ENCODE results near the gene LMAN1L. TPM values are rescaled to one million over a fixed set of nuclear protein-coding genes. Genes with fewer than 3 reads are reported as not detected.
A peak's percentile ranks its signal among the peaks of the same experiment; 100 is the strongest.

Gene LMAN1L
- total RNA-seq, 2 donors from 2014 or later = not detected

GRCh38 chr15:74799255-74799855, 13.3 kb upstream of the LMAN1L start:
- no peak overlapping the region for H3K4me3 ChIP-seq
- peaks cover 25% of the 10 kb centered on the region for H3K36me3 ChIP-seq
- no peak for TF ChIP-seq CTCF (IDR thresholded peaks at IDR 0.05)
- peaks cover 5% of the 10 kb centered on the region for H3K4me1 ChIP-seq
- DNase-seq = peak; percentile 28
- H3K9me3 ChIP-seq = no peaks in the 10 kb centered on the region
- H3K27ac ChIP-seq = peak overlapping the region; percentile 56
- H3K27me3 ChIP-seq = no peaks in the 10 kb centered on the region
- H3K9ac ChIP-seq (ENCODE audit: low read depth in 2 of 2, low read length in 2 of 2) = peak overlapping the region in 1 of 2 donors; percentile 43
- intact Hi-C loops (cut with DNase I) = no loop called here

GRCh38 chr15:74799856-74800558, 12.6 kb upstream of the LMAN1L start:
- peak; percentile 98 for TF ChIP-seq CTCF (IDR thresholded peaks at IDR 0.05)
- no peaks in the 10 kb centered on the region for H3K9me3 ChIP-seq
- peak overlapping the region; percentile 56 for H3K27ac ChIP-seq
- H3K9ac ChIP-seq (ENCODE audit: low read depth in 2 of 2, low read length in 2 of 2) = peak overlapping the region; percentile 43 to 48
- intact Hi-C loops (cut with DNase I) = loop anchor here (1.0 kb wide), 1 partner anchor 29 kb away; no protein-coding TSS in a partner anchor
- peak; percentile 89 for DNase-seq
- H3K36me3 ChIP-seq = peaks cover 25% of the 10 kb centered on the region
- H3K4me1 ChIP-seq = peaks cover 5% of the 10 kb centered on the region
- H3K4me3 ChIP-seq = no peak overlapping the region
- H3K27me3 ChIP-seq = no peaks in the 10 kb centered on the region

- peak; percentile 33 for DNase-seq
- TF ChIP-seq CTCF (IDR thresholded peaks at IDR 0.05) = no peak
- H3K9ac ChIP-seq (ENCODE audit: low read depth in 2 of 2, low read length in 2 of 2) = no peak overlapping the region
- H3K27me3 ChIP-seq = no peaks in the 10 kb centered on the region
- no peak overlapping the region for H3K4me3 ChIP-seq
- intact Hi-C loops (cut with DNase I) = loop anchor here (1.0 kb wide), 1 partner anchor 29 kb away; no protein-coding TSS in a partner anchor
- peaks cover 5% of the 10 kb centered on the region for H3K4me1 ChIP-seq
- H3K36me3 ChIP-seq = peaks cover 25% of the 10 kb centered on the region
- H3K27ac ChIP-seq = no peak overlapping the region
- H3K9me3 ChIP-seq = no peaks in the 10 kb centered on the region
These were observed 12.0 kb upstream of the LMAN1L start for GRCh38 chr15:74800559-74801094.

- DNase-seq = peak; percentile 23
- H3K27me3 ChIP-seq = no peaks in the 10 kb centered on the region
- H3K9ac ChIP-seq (ENCODE audit: low read depth in 2 of 2, low read length in 2 of 2) = no peak overlapping the region
- H3K27ac ChIP-seq = no peak overlapping the region
- H3K9me3 ChIP-seq = no peaks in the 10 kb centered on the region
- no peak overlapping the region for H3K4me3 ChIP-seq
- H3K4me1 ChIP-seq = peaks cover 5% of the 10 kb centered on the region
- TF ChIP-seq CTCF (IDR thresholded peaks at IDR 0.05) = no peak
- intact Hi-C loops (cut with DNase I) = no loop called here
- peaks cover 25% of the 10 kb centered on the region for H3K36me3 ChIP-seq
These were observed 11.2 kb upstream of the LMAN1L start for GRCh38 chr15:74801311-74801997.

DNA sequence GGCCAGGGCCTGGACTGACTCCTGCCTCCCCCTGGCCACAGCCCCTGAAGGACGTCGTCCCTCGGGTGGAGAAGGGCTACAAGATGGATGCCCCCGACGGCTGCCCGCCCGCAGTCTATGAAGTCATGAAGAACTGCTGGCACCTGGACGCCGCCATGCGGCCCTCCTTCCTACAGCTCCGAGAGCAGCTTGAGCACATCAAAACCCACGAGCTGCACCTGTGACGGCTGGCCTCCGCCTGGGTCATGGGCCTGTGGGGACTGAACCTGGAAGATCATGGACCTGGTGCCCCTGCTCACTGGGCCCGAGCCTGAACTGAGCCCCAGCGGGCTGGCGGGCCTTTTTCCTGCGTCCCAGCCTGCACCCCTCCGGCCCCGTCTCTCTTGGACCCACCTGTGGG, 10.3 kb upstream of the LMAN1L start:
- H3K9me3 ChIP-seq = no peaks in the 10 kb centered on the region
- H3K9ac ChIP-seq (ENCODE audit: low read depth in 2 of 2, low read length in 2 of 2) = no peak overlapping the region
- TF ChIP-seq CTCF (IDR thresholded peaks at IDR 0.05) = no peak
- DNase-seq = peak; percentile 21
- H3K36me3 ChIP-seq = peaks cover 25% of the 10 kb centered on the region
- no peak overlapping the region for H3K4me3 ChIP-seq
- H3K4me1 ChIP-seq = peaks cover 5% of the 10 kb centered on the region
- intact Hi-C loops (cut with DNase I) = no loop called here
- H3K27me3 ChIP-seq = no peaks in the 10 kb centered on the region
- H3K27ac ChIP-seq = no peak overlapping the region
